Left ventricle myocardium inferior (tissue), 1 donor: ENCODE results near the gene ZNRF4. TPM values are rescaled to one million over a fixed set of nuclear protein-coding genes. Genes with fewer than 3 reads are reported as not detected.

Experiments
- DNase-seq: peaks from one replicate; pipeline ENCODE4 v3.0.0-alpha.2; 2020
- H3K27ac ChIP-seq: fragments of 200-600 bp; replicated peaks from 2 replicates; pipeline ENCODE4 v1.8.0; 2021
- H3K27me3 ChIP-seq: fragments of 200-600 bp; 2 replicates; pipeline ENCODE4 v1.8.0; 2021; ENCODE audit warnings: low read depth
- H3K36me3 ChIP-seq: fragments of 200-600 bp; 2 replicates; pipeline ENCODE4 v1.8.0; 2021
- H3K4me1 ChIP-seq: fragments of 200-600 bp; 2 replicates; pipeline ENCODE4 v1.8.0; 2021
- H3K4me3 ChIP-seq: fragments of 200-600 bp; 2 replicates; pipeline ENCODE4 v1.8.0; 2021; ENCODE audit warnings: mild to moderate bottlenecking, moderate library complexity
- H3K9me3 ChIP-seq: fragments of 200-600 bp; replicated peaks from 2 replicates; pipeline ENCODE4 v1.8.0; 2021
- CTCF ChIP-seq: fragments of 200-600 bp; IDR thresholded peaks from 2 replicates; pipeline ENCODE4 v1.8.0; 2021; ENCODE audit warnings: antibody characterized with exemption, mild to moderate bottlenecking, borderline replicate concordance
- intact Hi-C: fragments of 100-400 bp; cut with micrococcal nuclease; formaldehyde crosslinking; loops from one replicate; pipeline ENCODE4 v1.11.0; 2022
- total RNA-seq: library from RNA; stranded (reverse); fragmentation: NEBNext Ultra II Directional; extraction: Animal tissue kit (Norgen Biotek cat#: 25700); gene quantifications from one replicate; pipeline ENCODE4 v1.2.1, GENCODE V29; 2021
- donor health status: DM: no; HTN: yes; CAD: no; lungs with severe emphysema.

The ZNRF4 gene
- total RNA-seq, 1 donor from 2014 or later = not detected

- Histone ChIP-seq H3K4me3 (no peak overlapping the region), H3K36me3 (no peaks in the 10 kb centered on the region), H3K9me3 (peaks cover 6% of the 10 kb centered on the region), H3K4me1 (no peaks in the 10 kb centered on the region), H3K27ac (no peak overlapping the region), H3K27me3 (peaks cover 73% of the 10 kb centered on the region)
- intact Hi-C loops = no loop called here
- DNase-seq = no peak
- TF ChIP-seq CTCF = no peak
Observed at GRCh38 chr19:5450482-5451126, 4.6 kb upstream of the ZNRF4 start.

GRCh38 chr19:5451494-5451893 lies 3.7 kb upstream of the ZNRF4 start:
- peaks cover 6% of the 10 kb centered on the region for H3K9me3 ChIP-seq
- intact Hi-C loops = no loop called here
- H3K27me3 ChIP-seq = peaks cover 69% of the 10 kb centered on the region
- H3K4me1 ChIP-seq = no peaks in the 10 kb centered on the region
- H3K27ac ChIP-seq = no peak overlapping the region
- DNase-seq = no peak
- no peak overlapping the region for H3K4me3 ChIP-seq
- TF ChIP-seq CTCF = no peak
- H3K36me3 ChIP-seq = no peaks in the 10 kb centered on the region

- no peak overlapping the region for H3K27ac ChIP-seq
- H3K4me3 ChIP-seq = no peak overlapping the region
- intact Hi-C loops = no loop called here
- no peak for DNase-seq
- peaks cover 6% of the 10 kb centered on the region for H3K9me3 ChIP-seq
- TF ChIP-seq CTCF = no peak
- peaks cover 63% of the 10 kb centered on the region for H3K27me3 ChIP-seq
- no peaks in the 10 kb centered on the region for H3K4me1 ChIP-seq
- H3K36me3 ChIP-seq = no peaks in the 10 kb centered on the region
Observed at GRCh38 chr19:5452594-5453565, 2.3 kb upstream of the ZNRF4 start.

GRCh38 chr19:5454743-5455142 lies 474 bp upstream of the ZNRF4 start:
- DNase-seq = no peak
- no peak overlapping the region for H3K4me3 ChIP-seq
- no peaks in the 10 kb centered on the region for H3K4me1 ChIP-seq
- H3K36me3 ChIP-seq = no peaks in the 10 kb centered on the region
- H3K27ac ChIP-seq = no peak overlapping the region
- peaks cover 47% of the 10 kb centered on the region for H3K27me3 ChIP-seq
- no peak for TF ChIP-seq CTCF
- H3K9me3 ChIP-seq = peaks cover 6% of the 10 kb centered on the region
- intact Hi-C loops = no loop called here

- no peaks in the 10 kb centered on the region for H3K4me1 ChIP-seq
- DNase-seq = no peak
- H3K36me3 ChIP-seq = no peaks in the 10 kb centered on the region
- H3K27me3 ChIP-seq = peaks cover 32% of the 10 kb centered on the region
- H3K27ac ChIP-seq = no peak overlapping the region
- TF ChIP-seq CTCF = no peak
- intact Hi-C loops = no loop called here
- no peak overlapping the region for H3K4me3 ChIP-seq
- H3K9me3 ChIP-seq = peaks cover 6% of the 10 kb centered on the region
Observed at GRCh38 chr19:5456130-5456840, 1.1 kb downstream of the ZNRF4 start.
